LNCAP (cell line): ENCODE measurements around the gene CYLD.

Experiments used
- TF ChIP-seq, protein P1 (sequence below): fragments of 450-650 bp; IDR thresholded peaks from 2 replicates; pipeline ENCODE4 v1.5.1; 2017; ENCODE audit warnings: mild to moderate bottlenecking

The CYLD gene

DNA sequence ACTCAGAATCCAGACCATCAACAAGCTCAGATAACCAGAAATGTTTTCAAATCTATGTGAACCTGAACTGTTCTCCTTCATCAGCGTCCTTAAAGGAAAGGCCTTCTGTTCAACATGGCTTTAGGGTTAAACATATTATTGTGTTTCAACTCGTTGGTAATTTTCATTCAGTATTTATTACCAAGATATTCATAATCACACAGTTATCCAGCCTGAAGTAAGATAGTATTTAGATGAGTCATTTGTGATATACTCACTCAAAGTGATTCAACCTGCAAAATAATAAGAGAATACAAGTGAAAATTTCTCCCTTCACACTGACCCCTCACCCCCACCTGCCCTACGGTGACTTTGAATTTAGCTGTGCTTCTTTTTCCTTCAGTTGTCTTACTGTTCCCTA, 3.0 kb downstream of the CYLD start:
- TF ChIP-seq, protein P1, sequence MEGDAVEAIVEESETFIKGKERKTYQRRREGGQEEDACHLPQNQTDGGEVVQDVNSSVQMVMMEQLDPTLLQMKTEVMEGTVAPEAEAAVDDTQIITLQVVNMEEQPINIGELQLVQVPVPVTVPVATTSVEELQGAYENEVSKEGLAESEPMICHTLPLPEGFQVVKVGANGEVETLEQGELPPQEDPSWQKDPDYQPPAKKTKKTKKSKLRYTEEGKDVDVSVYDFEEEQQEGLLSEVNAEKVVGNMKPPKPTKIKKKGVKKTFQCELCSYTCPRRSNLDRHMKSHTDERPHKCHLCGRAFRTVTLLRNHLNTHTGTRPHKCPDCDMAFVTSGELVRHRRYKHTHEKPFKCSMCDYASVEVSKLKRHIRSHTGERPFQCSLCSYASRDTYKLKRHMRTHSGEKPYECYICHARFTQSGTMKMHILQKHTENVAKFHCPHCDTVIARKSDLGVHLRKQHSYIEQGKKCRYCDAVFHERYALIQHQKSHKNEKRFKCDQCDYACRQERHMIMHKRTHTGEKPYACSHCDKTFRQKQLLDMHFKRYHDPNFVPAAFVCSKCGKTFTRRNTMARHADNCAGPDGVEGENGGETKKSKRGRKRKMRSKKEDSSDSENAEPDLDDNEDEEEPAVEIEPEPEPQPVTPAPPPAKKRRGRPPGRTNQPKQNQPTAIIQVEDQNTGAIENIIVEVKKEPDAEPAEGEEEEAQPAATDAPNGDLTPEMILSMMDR, result no peak

DNA sequence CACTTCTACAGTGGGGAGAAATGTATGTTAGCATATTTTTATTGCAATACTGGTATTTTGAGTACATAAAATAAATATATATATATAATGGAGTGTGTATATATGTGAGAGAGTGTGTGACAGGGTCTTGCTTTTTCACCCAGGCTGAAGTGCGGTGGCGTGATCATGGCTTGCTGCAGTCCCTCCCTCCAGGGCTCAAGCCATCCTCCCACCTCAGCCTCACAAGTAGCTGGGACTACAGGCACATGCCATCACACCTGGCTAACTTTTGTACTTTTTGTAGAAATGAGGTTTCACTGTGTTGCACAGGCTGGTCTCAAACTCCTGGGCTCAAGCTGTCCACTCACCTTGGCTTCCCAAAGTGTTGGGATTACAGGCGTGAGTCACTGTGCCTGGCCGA, 4.1 kb downstream of the CYLD start:
- TF ChIP-seq, protein P1, result no peak

DNA sequence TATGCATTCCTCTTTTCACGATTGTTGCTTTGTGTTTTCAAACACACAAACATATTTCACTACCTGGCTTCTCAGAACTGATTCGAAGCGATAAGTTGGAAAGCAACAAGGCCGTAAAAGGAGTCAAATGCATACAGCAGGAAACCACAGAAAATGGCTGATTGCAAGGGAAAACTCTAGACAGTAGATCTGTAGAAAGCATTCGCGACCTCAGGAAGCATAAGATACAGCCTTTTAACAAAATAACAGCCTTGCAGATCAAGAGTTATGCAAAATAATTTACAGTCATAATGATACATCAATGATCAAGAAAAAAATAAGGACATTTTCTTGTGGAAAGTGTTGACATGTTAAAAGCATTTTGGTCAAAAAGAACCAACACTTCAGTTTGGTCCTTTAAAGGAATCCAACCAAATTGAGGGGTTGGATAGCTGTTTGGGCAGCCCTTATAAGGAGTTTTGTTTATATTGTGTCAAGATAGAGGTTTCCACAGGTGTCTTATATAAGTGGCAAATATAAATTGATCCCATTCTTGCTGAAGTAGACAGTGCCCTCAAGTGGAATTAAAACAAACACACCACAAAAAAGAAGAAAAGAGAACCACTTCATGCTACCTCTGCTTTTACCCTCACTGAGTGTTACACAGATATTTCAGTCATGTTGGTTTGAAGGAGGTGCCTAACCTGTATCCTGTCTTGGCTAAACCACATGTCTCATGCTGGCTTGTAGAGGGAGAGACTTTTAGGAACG, 5.5 kb downstream of the CYLD start:
- TF ChIP-seq, protein P1, result peak; percentile 39; the same call in 1 of the 2 replicates

DNA sequence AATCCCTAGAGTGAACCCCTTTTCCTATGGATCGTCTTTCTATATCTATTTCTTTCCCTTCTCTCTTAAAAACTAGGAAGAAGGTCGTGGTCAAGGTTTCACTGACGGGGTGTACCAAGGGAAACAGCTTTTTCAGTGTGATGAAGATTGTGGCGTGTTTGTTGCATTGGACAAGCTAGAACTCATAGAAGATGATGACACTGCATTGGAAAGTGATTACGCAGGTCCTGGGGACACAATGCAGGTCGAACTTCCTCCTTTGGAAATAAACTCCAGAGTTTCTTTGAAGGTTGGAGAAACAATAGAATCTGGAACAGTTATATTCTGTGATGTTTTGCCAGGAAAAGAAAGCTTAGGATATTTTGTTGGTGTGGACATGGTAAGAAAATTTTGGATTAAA, 9.6 kb downstream of the CYLD start:
- TF ChIP-seq, protein P1, result no peak

DNA sequence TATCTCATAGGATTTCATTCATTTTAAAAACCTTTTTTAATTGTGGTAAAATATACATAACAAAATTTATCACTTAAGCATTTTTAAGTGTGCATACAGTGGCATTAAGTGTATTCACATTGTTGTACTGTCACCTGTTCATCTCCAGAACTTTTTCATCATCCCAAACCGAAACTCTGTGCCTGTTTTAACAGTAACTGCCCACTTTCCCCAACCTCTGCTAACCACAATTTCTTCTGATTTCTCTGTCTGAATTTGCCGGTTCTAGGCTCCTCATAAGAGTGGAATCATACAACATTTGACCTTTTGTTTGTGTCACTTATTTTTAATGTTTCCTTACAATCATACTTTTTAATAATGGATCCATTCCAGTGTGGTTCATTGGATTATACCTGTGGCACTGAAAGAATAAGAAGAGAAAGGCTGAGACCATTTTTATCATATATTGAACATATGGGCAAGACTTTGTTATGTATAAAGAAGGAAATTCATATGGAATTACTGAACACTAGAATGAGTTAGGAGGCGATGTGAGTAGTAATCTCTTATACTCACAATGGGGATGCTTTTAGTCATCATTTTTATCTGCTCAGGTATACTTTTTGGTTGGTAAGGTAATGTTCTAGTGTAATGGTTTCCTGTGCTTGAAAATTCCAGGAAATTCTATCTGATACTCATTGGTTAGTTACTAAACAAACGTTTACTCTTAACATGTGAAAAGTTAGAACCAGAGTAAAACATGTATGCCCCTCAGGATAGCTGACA, 10.8 kb downstream of the CYLD start:
- TF ChIP-seq, protein P1, result no peak

DNA sequence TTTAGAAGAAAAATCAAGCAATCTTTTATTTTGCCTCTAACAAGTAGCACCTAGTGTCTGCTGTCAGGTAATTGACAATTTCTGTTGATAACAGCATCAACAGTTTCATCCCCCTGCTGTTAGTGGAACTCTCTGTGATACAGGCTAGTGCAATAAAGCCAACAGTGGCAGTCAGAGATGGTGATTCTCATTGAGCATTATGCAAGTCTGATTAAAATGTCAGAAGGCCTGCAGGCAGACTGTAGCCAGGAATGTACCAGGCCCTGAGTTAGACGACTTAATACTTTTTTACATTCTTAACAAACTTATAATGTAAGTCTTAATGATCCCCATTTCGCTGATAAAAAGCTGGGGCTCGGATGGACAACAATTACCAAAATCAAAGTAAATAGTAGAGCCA, 14.6 kb downstream of the CYLD start:
- TF ChIP-seq, protein P1, result no peak

DNA sequence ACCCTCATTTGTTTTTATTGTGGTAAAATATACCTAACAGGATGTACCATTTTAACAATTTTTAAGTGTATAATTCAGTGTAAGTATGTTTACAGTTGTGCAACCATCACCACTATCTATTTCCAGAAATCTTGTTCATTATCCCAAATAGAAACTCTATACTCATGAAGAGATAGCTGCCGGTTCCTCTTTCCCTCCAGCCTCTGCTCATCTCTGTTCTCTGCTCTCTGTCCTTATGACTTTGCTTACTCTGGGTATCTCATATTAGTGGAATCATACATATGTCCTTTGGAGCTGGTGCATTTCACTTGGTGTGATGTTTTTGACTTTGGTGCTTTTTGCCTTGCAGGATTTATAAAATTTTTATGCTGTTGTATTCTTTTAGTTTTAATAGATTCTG, 19.4 kb downstream of the CYLD start:
- TF ChIP-seq, protein P1, result no peak
